Coronary artery (tissue), 2 donors: ENCODE measurements around the gene ANO8.

ENCODE experiments used
- DNase-seq: peaks from one replicate; pipeline ENCODE4 v3.0.0-alpha.2; 2017; ENCODE audit warnings: low spot score
- H3K27ac ChIP-seq, 2 donors: fragments of 200-600 bp; sonication (generic); one replicate each; pipeline ENCODE4 v1.5.1; 2016 to 2019
- H3K4me3 ChIP-seq: fragments of 200-600 bp; sonication (generic); 2 replicates; pipeline ENCODE4 v1.5.1; 2016; ENCODE audit warnings: mild to moderate bottlenecking, moderate library complexity
- TF ChIP-seq, protein P1 (sequence below): fragments of 200-600 bp; sonication (generic); IDR thresholded peaks from one replicate; pipeline ENCODE4 v1.5.1; 2019; ENCODE audit warnings: antibody characterized with exemption

ANO8 gene

GRCh38 chr19:17323964-17324332, 10.7 kb downstream of the ANO8 start:
- H3K27ac ChIP-seq: peak overlapping the region in 1 of 2 donors; percentile 65

GRCh38 chr19:17323300-17323963, 11.2 kb downstream of the ANO8 start:
- TF ChIP-seq, protein P1, sequence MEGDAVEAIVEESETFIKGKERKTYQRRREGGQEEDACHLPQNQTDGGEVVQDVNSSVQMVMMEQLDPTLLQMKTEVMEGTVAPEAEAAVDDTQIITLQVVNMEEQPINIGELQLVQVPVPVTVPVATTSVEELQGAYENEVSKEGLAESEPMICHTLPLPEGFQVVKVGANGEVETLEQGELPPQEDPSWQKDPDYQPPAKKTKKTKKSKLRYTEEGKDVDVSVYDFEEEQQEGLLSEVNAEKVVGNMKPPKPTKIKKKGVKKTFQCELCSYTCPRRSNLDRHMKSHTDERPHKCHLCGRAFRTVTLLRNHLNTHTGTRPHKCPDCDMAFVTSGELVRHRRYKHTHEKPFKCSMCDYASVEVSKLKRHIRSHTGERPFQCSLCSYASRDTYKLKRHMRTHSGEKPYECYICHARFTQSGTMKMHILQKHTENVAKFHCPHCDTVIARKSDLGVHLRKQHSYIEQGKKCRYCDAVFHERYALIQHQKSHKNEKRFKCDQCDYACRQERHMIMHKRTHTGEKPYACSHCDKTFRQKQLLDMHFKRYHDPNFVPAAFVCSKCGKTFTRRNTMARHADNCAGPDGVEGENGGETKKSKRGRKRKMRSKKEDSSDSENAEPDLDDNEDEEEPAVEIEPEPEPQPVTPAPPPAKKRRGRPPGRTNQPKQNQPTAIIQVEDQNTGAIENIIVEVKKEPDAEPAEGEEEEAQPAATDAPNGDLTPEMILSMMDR: no peak
- DNase-seq: no peak
- peak overlapping the region; percentile 56 for H3K4me3 ChIP-seq
- H3K27ac ChIP-seq: peak overlapping the region in 1 of 2 donors; percentile 65

More at GRCh38 chr19:17323964-17324332, 10.7 kb downstream of the ANO8 start:
- no peak for DNase-seq
- peak overlapping the region; percentile 56 for H3K4me3 ChIP-seq
- TF ChIP-seq, protein P1: no peak

- TF ChIP-seq, protein P1: no peak
- DNase-seq: no peak
- Histone ChIP-seq H3K4me3 (no peak overlapping the region), H3K27ac (no peak overlapping the region)
Observed at GRCh38 chr19:17322854-17323253, 11.8 kb downstream of the ANO8 start.

- Histone ChIP-seq H3K27ac (no peak overlapping the region), H3K4me3 (no peak overlapping the region)
- DNase-seq: no peak
- TF ChIP-seq, protein P1: no peak
Observed at GRCh38 chr19:17321655-17322489, 12.8 kb downstream of the ANO8 start.

DNA sequence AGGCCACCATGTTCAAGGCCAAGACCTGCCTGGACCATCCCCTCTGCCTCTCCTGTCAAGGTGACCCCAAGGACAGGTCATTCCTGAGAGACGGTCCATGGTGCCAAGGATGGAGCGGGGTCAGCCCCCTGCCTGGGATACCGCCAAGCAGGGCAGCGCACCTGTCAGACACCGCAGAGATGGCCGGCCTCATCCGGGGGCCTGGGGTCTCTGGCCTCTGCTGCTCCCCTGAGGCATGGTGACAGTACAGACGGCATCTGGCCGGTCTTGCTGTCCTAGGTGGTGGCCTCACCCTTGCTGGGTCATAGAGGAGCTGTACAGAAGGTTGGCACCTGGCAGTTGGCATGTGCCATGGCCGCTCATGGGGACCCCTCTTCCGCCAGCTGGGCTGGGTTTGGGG, 14.2 kb downstream of the ANO8 start:
- no peak overlapping the region for H3K27ac ChIP-seq
- TF ChIP-seq, protein P1: no peak
- H3K4me3 ChIP-seq: no peak overlapping the region
- DNase-seq: no peak

DNA sequence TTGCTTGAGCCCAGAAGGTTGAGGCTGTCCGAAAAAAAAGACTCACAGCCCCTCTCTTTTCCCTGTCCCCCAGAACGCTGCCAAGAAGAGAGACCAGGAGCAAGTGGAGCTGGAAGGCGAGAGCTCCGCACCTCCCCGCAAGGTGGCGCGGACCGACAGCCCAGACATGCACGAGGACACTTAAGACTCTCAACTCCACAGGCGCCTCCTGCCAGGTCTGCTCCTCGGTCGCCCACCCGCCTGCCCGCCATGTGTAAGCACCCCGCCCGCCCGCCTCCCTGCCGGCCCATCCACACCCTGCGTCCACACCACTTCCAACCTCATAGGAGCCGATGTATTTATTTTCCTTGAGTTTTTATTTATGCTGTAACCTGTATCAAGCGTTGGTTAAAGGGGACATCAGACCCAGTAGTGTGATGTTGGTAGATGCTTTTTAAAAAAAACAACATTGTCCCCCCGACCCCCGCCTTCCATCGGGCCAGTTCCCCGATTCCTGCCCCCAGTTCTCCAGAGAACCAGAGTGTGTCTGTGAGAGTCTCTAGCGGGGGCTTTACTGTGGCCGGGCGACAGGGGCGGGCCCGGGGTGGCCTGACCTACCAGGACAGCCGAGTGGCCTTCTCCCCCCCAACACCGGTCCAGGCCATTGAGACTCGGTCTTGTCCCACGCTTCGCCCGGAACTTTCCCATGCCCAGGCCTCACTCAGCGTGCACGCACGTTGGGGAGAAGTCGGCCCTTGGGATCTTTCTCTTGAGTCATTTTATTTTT, 15.0 kb downstream of the ANO8 start:
- Histone ChIP-seq H3K4me3 (no peak overlapping the region), H3K27ac (no peak overlapping the region)
- DNase-seq: no peak
- TF ChIP-seq, protein P1: no peak
